ENCODE data around the gene SLC16A7.

DNA sequence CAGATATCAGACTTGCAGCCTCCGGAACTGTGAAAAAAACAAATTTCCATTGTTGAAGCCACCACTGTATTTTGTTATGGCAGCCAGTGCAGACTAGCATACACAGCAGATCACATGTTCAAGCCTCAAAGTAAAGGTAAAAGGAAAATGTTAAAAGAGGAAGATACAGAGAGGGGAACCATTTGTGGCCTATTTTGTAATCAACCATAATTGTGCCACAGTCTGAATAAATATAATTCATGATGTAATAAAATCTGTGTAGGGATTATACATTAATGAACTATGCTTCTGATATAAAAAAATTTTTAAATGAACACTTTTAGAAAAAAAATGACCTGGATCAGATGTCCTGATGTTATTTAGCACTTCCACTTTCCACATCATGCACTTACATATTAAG, 79.6 kb downstream of the SLC16A7 start:
- TF ChIP-seq, protein P1, sequence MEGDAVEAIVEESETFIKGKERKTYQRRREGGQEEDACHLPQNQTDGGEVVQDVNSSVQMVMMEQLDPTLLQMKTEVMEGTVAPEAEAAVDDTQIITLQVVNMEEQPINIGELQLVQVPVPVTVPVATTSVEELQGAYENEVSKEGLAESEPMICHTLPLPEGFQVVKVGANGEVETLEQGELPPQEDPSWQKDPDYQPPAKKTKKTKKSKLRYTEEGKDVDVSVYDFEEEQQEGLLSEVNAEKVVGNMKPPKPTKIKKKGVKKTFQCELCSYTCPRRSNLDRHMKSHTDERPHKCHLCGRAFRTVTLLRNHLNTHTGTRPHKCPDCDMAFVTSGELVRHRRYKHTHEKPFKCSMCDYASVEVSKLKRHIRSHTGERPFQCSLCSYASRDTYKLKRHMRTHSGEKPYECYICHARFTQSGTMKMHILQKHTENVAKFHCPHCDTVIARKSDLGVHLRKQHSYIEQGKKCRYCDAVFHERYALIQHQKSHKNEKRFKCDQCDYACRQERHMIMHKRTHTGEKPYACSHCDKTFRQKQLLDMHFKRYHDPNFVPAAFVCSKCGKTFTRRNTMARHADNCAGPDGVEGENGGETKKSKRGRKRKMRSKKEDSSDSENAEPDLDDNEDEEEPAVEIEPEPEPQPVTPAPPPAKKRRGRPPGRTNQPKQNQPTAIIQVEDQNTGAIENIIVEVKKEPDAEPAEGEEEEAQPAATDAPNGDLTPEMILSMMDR (conservative IDR thresholded peaks at IDR 0.05 in 1 of 2, IDR thresholded peaks at IDR 0.05 in 1 of 2; ENCODE audit: extremely low read depth in 1 of 2, insufficient read depth in 1 of 2, low read depth in 1 of 2, low read length in 2 of 2) = no peak
- no peak for TF ChIP-seq EZH2 (IDR thresholded peaks at IDR 0.05; ENCODE audit: borderline replicate concordance, low read length)

Measured in mammary epithelial cell (primary cell).